ENCODE measurements around the gene ZNF426.
"Not testable (repeated sequence)": the region's sequence is repeated elsewhere in the genome, so short reads cannot be mapped to it uniquely, and the experiment has no call there.

ZNF426 gene

GRCh38 chr19:9538183-9539058 is at the start of gene ZNF426:
TSS of gene ZNF426 (minus strand) at chr19:9538645. CDS start at chr19:9536232, 2,413 bp downstream.
- no peaks in the 10 kb centered on the region for H3K27me3 ChIP-seq (ENCODE audit: insufficient read depth, low read length)
- peak within 1 kb of the TSS; percentile 50 for H2AFZ ChIP-seq (ENCODE audit: low read length)
- peaks cover 9% of the 10 kb centered on the region for H3K4me1 ChIP-seq (ENCODE audit: insufficient read depth, low read length, severe bottlenecking)
- H3K79me2 ChIP-seq (ENCODE audit: insufficient read depth, low read length) = peaks cover 11% of the 10 kb centered on the region; the same call in 1 of the 2 replicates
- H3K9me2 ChIP-seq (ENCODE audit: low read depth, low read length) = no peaks in the 10 kb centered on the region
- H3K4me3 ChIP-seq (ENCODE audit: low read depth, low read length, poor library complexity, severe bottlenecking) = peak within 1 kb of the TSS; percentile 86
- H3K36me3 ChIP-seq (ENCODE audit: insufficient read depth, low read length) = peaks cover 33% of the 10 kb centered on the region
- no peaks in the 10 kb centered on the region for H3F3A ChIP-seq (ENCODE audit: insufficient read depth, low read length)
- 0 out of 2 replicates have a peak, but pooled peaks cover 8% of the 10 kb centered on the region for H3K9me3 ChIP-seq (ENCODE audit: low read length)
- H3K27ac ChIP-seq (ENCODE audit: low read depth, low read length, poor library complexity, severe bottlenecking) = peak within 1 kb of the TSS; percentile 68
- peak within 1 kb of the TSS; percentile 73 for H3K4me2 ChIP-seq (ENCODE audit: low read length)
- TF ChIP-seq CTCF (IDR thresholded peaks at IDR 0.05; ENCODE audit: low read length) = no peak
- no peak for TF ChIP-seq EZH2 (IDR thresholded peaks at IDR 0.05; ENCODE audit: borderline replicate concordance, low read length)
- peak within 1 kb of the TSS; percentile 82 for H3K9ac ChIP-seq (ENCODE audit: low read length)
- no peaks in the 10 kb centered on the region for H4K20me1 ChIP-seq (ENCODE audit: insufficient read depth, low read length)

- Histone ChIP-seq H3K4me1 (ENCODE audit: insufficient read depth, low read length, severe bottlenecking) (peaks cover 11% of the 10 kb centered on the region), H3K36me3 (ENCODE audit: insufficient read depth, low read length) (peaks cover 12% of the 10 kb centered on the region), H3K27ac (ENCODE audit: low read depth, low read length, poor library complexity, severe bottlenecking) (no peak overlapping the region), H4K20me1 (ENCODE audit: insufficient read depth, low read length) (no peaks in the 10 kb centered on the region), H3K27me3 (ENCODE audit: insufficient read depth, low read length) (no peaks in the 10 kb centered on the region), H3K9me3 (ENCODE audit: low read length) (0 out of 2 replicates have a peak, but pooled peaks cover 1% of the 10 kb centered on the region), H3K79me2 (ENCODE audit: insufficient read depth, low read length) (peaks cover 25% of the 10 kb centered on the region), H3F3A (ENCODE audit: insufficient read depth, low read length) (no peaks in the 10 kb centered on the region), H3K4me2 (ENCODE audit: low read length) (no peak overlapping the region), H3K9me2 (ENCODE audit: low read depth, low read length) (no peaks in the 10 kb centered on the region), H2AFZ (ENCODE audit: low read length) (no peak overlapping the region), H3K4me3 (ENCODE audit: low read depth, low read length, poor library complexity, severe bottlenecking) (no peak overlapping the region), H3K9ac (ENCODE audit: low read length) (no peak overlapping the region)
- no peak for TF ChIP-seq EZH2 (IDR thresholded peaks at IDR 0.05; ENCODE audit: borderline replicate concordance, low read length)
- TF ChIP-seq CTCF (IDR thresholded peaks at IDR 0.05; ENCODE audit: low read length) = peak; percentile 69
Observed at GRCh38 chr19:9586764-9587163, 48.3 kb upstream of the ZNF426 start.

- peaks cover 50% of the 10 kb centered on the region for H3K79me2 ChIP-seq (ENCODE audit: insufficient read depth, low read length)
- peaks cover 37% of the 10 kb centered on the region for H3K36me3 ChIP-seq (ENCODE audit: insufficient read depth, low read length)
- no peak for TF ChIP-seq EZH2 (IDR thresholded peaks at IDR 0.05; ENCODE audit: borderline replicate concordance, low read length)
- no peak for TF ChIP-seq CTCF (IDR thresholded peaks at IDR 0.05; ENCODE audit: low read length)
- H3K9me3 ChIP-seq (ENCODE audit: low read length) = peaks cover 21% of the 10 kb centered on the region
- no peaks in the 10 kb centered on the region for H3K9me2 ChIP-seq (ENCODE audit: low read depth, low read length)
- H3F3A ChIP-seq (ENCODE audit: insufficient read depth, low read length) = no peaks in the 10 kb centered on the region
- no peaks in the 10 kb centered on the region for H3K27me3 ChIP-seq (ENCODE audit: insufficient read depth, low read length)
- H3K4me2 ChIP-seq (ENCODE audit: low read length) = peak within 1 kb of the TSS; percentile 67
- H3K9ac ChIP-seq (ENCODE audit: low read length) = peak within 1 kb of the TSS; percentile 91
- peak within 1 kb of the TSS; percentile 92 for H3K4me3 ChIP-seq (ENCODE audit: low read depth, low read length, poor library complexity, severe bottlenecking)
- peak within 1 kb of the TSS; percentile 59 for H3K27ac ChIP-seq (ENCODE audit: low read depth, low read length, poor library complexity, severe bottlenecking)
- peaks cover 11% of the 10 kb centered on the region for H3K4me1 ChIP-seq (ENCODE audit: insufficient read depth, low read length, severe bottlenecking)
- peak within 1 kb of the TSS; percentile 69; the same call in 1 of the 2 replicates for H2AFZ ChIP-seq (ENCODE audit: low read length)
- H4K20me1 ChIP-seq (ENCODE audit: insufficient read depth, low read length) = no peaks in the 10 kb centered on the region
Observed at GRCh38 chr19:9584073-9584833, 45.8 kb upstream of the ZNF426 start, which contains the start of gene ZNF121. TSS of gene ZNF121 (minus strand) at chr19:9584504. CDS start at chr19:9568097, 16,407 bp downstream.

GRCh38 chr19:9582081-9582725 is 43.8 kb upstream of the ZNF426 start:
- peaks cover 58% of the 10 kb centered on the region for H3K36me3 ChIP-seq (ENCODE audit: insufficient read depth, low read length)
- H3F3A ChIP-seq (ENCODE audit: insufficient read depth, low read length); H3K27ac ChIP-seq (ENCODE audit: low read depth, low read length, poor library complexity, severe bottlenecking); H3K4me2 ChIP-seq (ENCODE audit: low read length); H2AFZ ChIP-seq (ENCODE audit: low read length); H3K9ac ChIP-seq (ENCODE audit: low read length); H4K20me1 ChIP-seq (ENCODE audit: insufficient read depth, low read length); H3K27me3 ChIP-seq (ENCODE audit: insufficient read depth, low read length); H3K4me3 ChIP-seq (ENCODE audit: low read depth, low read length, poor library complexity, severe bottlenecking); H3K9me2 ChIP-seq (ENCODE audit: low read depth, low read length): not testable (repeated sequence)
- H3K9me3 ChIP-seq (ENCODE audit: low read length) = peaks cover 34% of the 10 kb centered on the region
- peaks cover 71% of the 10 kb centered on the region for H3K79me2 ChIP-seq (ENCODE audit: insufficient read depth, low read length)
- H3K4me1 ChIP-seq (ENCODE audit: insufficient read depth, low read length, severe bottlenecking) = peaks cover 11% of the 10 kb centered on the region
